Measurements from ENCODE around the gene SLC16A4.

Gene SLC16A4

DNA sequence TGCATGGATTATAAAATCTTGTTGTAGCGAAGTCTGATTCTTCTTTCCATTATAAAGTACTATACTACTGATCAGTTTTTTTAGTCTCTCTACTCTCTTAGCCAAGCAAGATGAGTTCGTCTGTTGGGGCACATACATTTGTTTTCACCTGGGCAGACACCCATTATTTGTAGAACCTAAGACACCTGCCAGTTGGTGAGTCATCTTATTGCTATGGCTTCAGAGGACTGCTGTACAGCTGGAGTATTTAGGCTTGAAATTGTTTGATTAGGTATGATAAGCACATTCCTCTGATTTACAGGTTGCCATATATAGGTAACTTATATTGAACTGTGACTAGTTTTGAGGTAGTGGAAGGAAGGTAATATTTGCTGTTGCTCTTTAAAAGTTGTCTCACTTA lies 34.4 kb downstream of the SLC16A4 start:
- TF ChIP-seq, protein P1, sequence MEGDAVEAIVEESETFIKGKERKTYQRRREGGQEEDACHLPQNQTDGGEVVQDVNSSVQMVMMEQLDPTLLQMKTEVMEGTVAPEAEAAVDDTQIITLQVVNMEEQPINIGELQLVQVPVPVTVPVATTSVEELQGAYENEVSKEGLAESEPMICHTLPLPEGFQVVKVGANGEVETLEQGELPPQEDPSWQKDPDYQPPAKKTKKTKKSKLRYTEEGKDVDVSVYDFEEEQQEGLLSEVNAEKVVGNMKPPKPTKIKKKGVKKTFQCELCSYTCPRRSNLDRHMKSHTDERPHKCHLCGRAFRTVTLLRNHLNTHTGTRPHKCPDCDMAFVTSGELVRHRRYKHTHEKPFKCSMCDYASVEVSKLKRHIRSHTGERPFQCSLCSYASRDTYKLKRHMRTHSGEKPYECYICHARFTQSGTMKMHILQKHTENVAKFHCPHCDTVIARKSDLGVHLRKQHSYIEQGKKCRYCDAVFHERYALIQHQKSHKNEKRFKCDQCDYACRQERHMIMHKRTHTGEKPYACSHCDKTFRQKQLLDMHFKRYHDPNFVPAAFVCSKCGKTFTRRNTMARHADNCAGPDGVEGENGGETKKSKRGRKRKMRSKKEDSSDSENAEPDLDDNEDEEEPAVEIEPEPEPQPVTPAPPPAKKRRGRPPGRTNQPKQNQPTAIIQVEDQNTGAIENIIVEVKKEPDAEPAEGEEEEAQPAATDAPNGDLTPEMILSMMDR (IDR thresholded peaks at IDR 0.05; ENCODE audit: low read length, missing control alignments): no peak
- no peak overlapping the region for H3K4me3 ChIP-seq (replicated peaks; ENCODE audit: low read depth, low read length)
- no peak for DNase-seq (ENCODE audit: low read depth)

DNA sequence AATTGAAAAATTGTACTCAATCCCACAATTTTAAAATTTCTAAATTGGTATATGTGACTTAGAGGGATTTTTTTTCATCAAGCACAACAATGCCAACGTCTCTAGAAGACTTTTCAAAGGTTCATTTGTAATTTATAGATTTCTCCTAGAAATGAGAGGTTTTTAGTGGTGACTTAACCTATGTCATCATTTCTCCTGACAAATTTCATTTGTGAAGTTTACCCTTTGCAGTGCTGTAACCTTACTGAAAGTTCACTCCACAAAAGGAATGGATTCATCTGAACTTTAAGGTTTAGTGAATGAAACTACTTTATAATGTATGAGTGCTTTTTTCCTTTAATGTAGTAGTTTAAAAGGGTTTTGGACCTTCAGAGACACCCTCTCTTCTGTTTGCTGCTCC lies 35.5 kb downstream of the SLC16A4 start:
- no peak overlapping the region for H3K4me3 ChIP-seq (replicated peaks; ENCODE audit: low read depth, low read length)
- TF ChIP-seq, protein P1 (IDR thresholded peaks at IDR 0.05; ENCODE audit: low read length, missing control alignments): no peak
- no peak for DNase-seq (ENCODE audit: low read depth)

DNA sequence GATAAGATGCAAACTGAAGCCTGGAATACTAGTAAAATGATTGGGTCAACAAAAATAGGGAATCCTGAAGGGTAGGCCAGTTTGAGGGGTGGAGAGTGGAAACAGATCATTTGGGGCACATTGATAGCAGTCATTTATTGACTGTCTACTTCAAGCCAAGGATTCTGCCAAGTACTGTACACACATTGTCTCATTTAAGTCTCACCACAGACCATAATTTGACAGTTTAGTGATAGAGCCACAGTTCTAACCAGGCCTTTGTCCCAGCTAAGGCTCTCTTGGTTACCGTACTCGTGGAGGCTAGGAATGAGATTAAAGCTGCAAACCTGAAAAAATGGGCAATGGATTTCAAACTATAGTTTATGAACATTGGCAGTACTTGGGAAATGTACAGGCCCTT lies 40.5 kb downstream of the SLC16A4 start:
- H3K4me3 ChIP-seq (replicated peaks; ENCODE audit: low read depth, low read length): no peak overlapping the region
- TF ChIP-seq, protein P1 (IDR thresholded peaks at IDR 0.05; ENCODE audit: low read length, missing control alignments): no peak
- DNase-seq (ENCODE audit: low read depth): no peak

DNA sequence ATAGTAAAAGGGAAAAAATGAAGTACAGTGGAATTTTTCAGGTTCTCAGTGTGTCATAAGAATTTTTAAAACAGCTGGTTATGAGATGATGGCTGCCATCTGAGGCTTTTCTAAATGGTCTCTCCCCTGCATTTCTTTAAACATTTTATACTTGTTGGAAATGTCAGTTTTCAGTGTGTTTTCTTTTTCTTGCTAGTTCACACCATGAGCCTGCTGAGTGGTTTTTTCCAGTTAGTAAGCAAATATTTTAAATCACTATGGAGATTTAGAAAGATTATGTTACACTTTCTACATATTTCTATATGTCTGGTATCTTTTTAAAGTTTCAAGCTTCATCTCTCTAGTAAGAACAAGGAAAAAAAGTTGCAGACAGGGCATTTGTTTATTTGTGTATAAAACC lies 42.1 kb downstream of the SLC16A4 start:
- TF ChIP-seq, protein P1 (IDR thresholded peaks at IDR 0.05; ENCODE audit: low read length, missing control alignments): no peak
- no peak overlapping the region for H3K4me3 ChIP-seq (replicated peaks; ENCODE audit: low read depth, low read length)
- DNase-seq (ENCODE audit: low read depth): peak; percentile 9

DNA sequence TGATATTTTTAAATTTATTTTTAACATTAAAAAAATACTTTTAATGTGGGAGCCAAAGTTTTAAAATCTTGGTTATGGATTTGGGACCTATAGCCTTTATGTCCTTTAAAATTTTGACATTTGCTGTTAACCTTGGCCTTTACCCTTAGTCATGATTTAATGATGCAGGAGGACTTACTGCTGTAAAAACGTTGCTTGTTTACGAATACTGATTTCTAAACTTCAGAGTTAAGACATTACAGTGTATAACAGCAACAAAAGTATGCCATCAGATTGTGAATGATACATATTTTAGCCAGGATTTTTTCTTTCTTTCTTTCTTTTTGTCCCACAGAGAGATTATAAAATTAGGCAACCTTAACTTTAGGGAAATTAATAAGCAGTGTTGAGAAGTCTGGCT lies 42.8 kb downstream of the SLC16A4 start:
- DNase-seq (ENCODE audit: low read depth): no peak
- H3K4me3 ChIP-seq (replicated peaks; ENCODE audit: low read depth, low read length): no peak overlapping the region
- TF ChIP-seq, protein P1 (IDR thresholded peaks at IDR 0.05; ENCODE audit: low read length, missing control alignments): no peak

DNA sequence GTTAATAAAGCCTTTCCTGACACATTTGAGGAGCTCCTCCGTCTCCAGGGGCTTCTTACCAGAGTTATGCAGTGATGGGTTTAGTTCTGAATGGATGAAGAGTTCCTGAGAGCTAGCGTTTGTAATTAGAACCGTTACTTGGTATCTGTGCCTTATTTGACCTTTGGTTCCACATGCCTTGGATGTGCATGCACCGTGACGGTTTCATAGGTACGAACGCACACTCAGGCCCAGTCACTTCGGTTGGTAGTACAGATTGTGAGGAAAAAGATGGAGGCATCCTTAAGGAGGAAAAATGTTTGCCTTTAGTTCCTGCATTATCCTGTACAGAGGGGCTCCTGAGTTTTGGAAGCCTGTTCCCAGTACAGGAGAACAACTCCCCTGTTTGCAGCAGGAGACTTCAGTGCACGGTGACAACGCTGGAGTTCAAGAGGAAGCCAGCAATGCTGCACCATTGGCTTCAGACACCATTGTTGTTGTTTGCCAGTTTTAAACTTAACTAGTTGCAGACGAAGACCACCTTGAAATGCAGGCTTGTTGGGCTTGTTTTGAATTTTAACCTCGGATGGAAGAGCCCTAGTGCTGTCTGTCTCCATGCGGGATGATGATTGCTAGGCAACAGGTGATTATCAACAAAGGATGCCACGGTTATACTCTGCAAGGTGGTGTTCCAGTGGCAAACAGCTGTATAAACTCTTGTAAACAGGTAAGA lies 43.5 kb downstream of the SLC16A4 start:
- TF ChIP-seq, protein P1 (IDR thresholded peaks at IDR 0.05; ENCODE audit: low read length, missing control alignments): no peak
- no peak for DNase-seq (ENCODE audit: low read depth)
- H3K4me3 ChIP-seq (replicated peaks; ENCODE audit: low read depth, low read length): no peak overlapping the region

DNA sequence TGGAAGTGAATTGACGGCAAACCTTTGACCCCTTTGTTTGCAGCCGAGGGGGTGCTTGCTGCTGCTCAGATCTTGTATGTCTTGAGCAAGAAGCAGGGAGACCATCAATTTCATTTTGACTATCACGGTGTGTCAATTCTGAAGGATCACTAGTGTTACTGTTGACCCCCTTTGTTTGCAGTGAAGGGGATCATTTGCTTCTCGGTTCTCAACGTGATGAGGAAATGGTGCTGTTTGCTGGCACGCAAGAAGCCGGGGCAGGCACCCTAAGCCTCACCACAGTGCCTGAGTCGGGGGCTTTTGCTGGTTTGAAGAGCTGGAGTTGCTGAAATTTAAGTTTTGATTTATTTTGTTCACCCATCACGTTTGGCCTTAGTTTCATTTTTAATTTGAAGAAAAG lies 44.1 kb downstream of the SLC16A4 start:
- TF ChIP-seq, protein P1 (IDR thresholded peaks at IDR 0.05; ENCODE audit: low read length, missing control alignments): no peak
- no peak for DNase-seq (ENCODE audit: low read depth)
- H3K4me3 ChIP-seq (replicated peaks; ENCODE audit: low read depth, low read length): no peak overlapping the region

Measured in fibroblast of pulmonary artery (primary cell).